Glutamatergic neuron (in vitro differentiated cells): ENCODE data around the gene CDH7. TPM values are rescaled to one million over a fixed set of nuclear protein-coding genes. Genes with fewer than 3 reads are reported as not detected.
A peak's percentile ranks its signal among the peaks of the same experiment; 100 is the strongest.

Source experiments
- DNase-seq: peaks from one replicate; pipeline ENCODE4 v3.0.0; 2022
- H3K27ac Mint-ChIP-seq: one replicate; pipeline ENCODE4 v1.8.0; 2020; ENCODE audit warnings: mild to moderate bottlenecking, mixed read lengths, inconsistent platforms; ENCODE audit not compliant: unreplicated experiment
- H3K27me3 Mint-ChIP-seq: one replicate; pipeline ENCODE4 v1.8.0; 2020; ENCODE audit warnings: mild to moderate bottlenecking, moderate library complexity, mixed read lengths, inconsistent platforms; ENCODE audit not compliant: unreplicated experiment
- H3K36me3 Mint-ChIP-seq: one replicate; pipeline ENCODE4 v1.8.0; 2020; ENCODE audit warnings: mild to moderate bottlenecking, mixed read lengths, inconsistent platforms; ENCODE audit not compliant: unreplicated experiment
- H3K4me1 Mint-ChIP-seq: one replicate; pipeline ENCODE4 v1.8.0; 2020; ENCODE audit warnings: mild to moderate bottlenecking, low read depth, mixed read lengths, inconsistent platforms; ENCODE audit not compliant: unreplicated experiment
- H3K4me3 Mint-ChIP-seq: one replicate; pipeline ENCODE4 v1.8.0; 2020; ENCODE audit warnings: mild to moderate bottlenecking, mixed read lengths, inconsistent platforms; ENCODE audit not compliant: unreplicated experiment
- H3K9me3 Mint-ChIP-seq: one replicate; pipeline ENCODE4 v1.8.0; 2020; ENCODE audit warnings: mild to moderate bottlenecking, moderate library complexity, mixed read lengths, inconsistent platforms; ENCODE audit not compliant: unreplicated experiment
- total RNA-seq: library from RNA; stranded (reverse); fragmentation: NEBNext Ultra II Directional; extraction: Animal tissue kit (Norgen Biotek cat#: 25700); gene quantifications from one replicate; pipeline ENCODE4 v1.2.1, GENCODE V29; 2021; ENCODE audit not compliant: unreplicated experiment
- TF ChIP-seq, protein P1 (sequence below): fragments of 200-600 bp; sonication (generic); IDR thresholded peaks from one replicate; pipeline ENCODE4 v1.5.0; 2021; ENCODE audit not compliant: partially characterized antibody, unreplicated experiment

The CDH7 gene
- total RNA-seq, 1 donor from 2014 or later: 1.6 TPM

DNA sequence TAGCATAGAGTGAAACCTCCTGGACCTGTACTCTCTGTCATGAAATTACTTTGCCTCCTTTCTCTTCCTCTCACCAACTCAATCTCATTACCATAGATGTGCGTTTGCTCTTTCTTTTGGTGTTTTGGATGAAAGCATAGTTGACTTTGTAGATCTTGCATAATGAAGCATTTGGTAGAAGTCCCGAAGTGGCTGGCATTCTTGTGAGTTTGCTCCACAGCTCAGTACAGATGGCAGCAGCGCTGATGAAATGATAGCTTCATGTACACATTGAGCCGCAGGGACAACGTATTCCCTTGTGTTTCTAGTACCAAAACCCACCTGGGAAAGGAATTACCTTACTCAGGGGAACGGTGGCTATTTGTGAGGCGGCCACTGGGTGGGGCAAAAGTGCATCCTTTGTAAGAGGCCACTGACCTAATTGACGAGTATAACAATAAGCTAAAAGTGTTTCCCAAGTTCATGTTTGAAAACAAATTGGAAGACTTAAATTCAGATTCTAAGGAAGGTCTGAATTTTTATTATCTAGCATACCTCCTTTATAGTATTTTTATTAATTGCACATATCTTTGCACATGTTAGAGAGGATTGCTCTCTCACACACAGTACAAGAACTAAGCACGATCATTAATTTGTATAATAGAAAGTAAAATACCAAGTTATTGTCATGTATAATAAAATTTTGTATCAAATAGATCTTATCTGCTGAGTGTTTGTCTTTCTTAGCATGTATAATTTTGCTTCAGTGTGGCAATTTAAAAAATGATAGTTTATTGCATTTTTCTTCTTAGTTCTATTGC is 25.4 kb upstream of the CDH7 start:
- Mint-ChIP-seq H3K9me3 (no peaks in the 10 kb centered on the region), H3K27ac (no peak overlapping the region), H3K4me1 (peaks cover 5% of the 10 kb centered on the region), H3K4me3 (no peak overlapping the region), H3K36me3 (no peaks in the 10 kb centered on the region), H3K27me3 (peaks cover 2% of the 10 kb centered on the region)
- peak; percentile 51 for DNase-seq
- TF ChIP-seq, protein P1, sequence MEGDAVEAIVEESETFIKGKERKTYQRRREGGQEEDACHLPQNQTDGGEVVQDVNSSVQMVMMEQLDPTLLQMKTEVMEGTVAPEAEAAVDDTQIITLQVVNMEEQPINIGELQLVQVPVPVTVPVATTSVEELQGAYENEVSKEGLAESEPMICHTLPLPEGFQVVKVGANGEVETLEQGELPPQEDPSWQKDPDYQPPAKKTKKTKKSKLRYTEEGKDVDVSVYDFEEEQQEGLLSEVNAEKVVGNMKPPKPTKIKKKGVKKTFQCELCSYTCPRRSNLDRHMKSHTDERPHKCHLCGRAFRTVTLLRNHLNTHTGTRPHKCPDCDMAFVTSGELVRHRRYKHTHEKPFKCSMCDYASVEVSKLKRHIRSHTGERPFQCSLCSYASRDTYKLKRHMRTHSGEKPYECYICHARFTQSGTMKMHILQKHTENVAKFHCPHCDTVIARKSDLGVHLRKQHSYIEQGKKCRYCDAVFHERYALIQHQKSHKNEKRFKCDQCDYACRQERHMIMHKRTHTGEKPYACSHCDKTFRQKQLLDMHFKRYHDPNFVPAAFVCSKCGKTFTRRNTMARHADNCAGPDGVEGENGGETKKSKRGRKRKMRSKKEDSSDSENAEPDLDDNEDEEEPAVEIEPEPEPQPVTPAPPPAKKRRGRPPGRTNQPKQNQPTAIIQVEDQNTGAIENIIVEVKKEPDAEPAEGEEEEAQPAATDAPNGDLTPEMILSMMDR: peak; percentile 59

DNA sequence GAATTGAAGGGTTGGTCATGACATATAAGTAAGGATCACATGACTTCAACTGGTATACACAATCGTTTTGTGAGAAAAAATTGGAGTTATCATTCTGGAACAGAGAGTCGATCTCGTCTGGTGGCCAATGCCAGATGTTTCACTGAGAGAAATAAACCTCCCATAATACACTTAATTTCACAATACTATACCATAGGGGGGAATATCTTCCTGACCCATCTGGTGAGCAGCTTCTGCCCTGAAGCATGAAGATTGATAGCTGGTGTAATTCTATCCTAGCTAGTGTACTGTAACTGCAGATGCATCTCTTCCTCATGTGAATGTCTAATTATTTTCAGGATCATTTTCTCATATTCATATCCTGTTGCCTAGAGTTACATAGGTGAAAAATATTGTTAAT is 15.7 kb upstream of the CDH7 start:
- DNase-seq: no peak
- H3K4me3 Mint-ChIP-seq: no peak overlapping the region
- H3K36me3 Mint-ChIP-seq: no peaks in the 10 kb centered on the region
- no peaks in the 10 kb centered on the region for H3K9me3 Mint-ChIP-seq
- H3K4me1 Mint-ChIP-seq: peaks cover 16% of the 10 kb centered on the region
- TF ChIP-seq, protein P1: no peak
- H3K27ac Mint-ChIP-seq: no peak overlapping the region
- H3K27me3 Mint-ChIP-seq: no peaks in the 10 kb centered on the region

DNA sequence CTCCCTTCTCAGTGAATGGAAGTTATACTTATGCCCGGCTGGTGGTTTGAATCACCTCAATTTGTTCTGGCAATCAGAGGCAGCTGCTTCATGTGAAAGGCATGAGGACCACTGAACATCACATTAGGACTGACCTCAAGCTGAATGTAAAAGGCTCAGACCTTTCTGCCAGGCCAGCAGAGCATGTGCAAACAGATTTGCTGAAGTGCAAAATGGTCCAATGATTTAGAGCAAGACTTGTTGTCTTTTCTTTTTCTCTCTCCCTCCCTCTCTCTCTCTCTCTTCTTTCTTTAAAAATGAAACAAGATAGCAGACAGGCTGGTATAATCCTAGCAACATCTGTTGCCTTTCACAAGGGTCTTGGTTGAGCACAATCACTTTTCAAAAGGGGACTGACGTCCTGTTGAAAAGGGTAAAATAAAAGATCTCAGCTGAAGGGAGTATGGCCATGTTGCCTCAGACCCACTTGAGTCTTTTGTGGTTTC is 13.3 kb upstream of the CDH7 start:
- H3K36me3 Mint-ChIP-seq: no peaks in the 10 kb centered on the region
- peak overlapping the region; percentile 28 for H3K4me3 Mint-ChIP-seq
- peak overlapping the region; percentile 93 for H3K27ac Mint-ChIP-seq
- H3K9me3 Mint-ChIP-seq: no peaks in the 10 kb centered on the region
- no peaks in the 10 kb centered on the region for H3K27me3 Mint-ChIP-seq
- TF ChIP-seq, protein P1: no peak
- no peak for DNase-seq
- peaks cover 11% of the 10 kb centered on the region for H3K4me1 Mint-ChIP-seq

DNA sequence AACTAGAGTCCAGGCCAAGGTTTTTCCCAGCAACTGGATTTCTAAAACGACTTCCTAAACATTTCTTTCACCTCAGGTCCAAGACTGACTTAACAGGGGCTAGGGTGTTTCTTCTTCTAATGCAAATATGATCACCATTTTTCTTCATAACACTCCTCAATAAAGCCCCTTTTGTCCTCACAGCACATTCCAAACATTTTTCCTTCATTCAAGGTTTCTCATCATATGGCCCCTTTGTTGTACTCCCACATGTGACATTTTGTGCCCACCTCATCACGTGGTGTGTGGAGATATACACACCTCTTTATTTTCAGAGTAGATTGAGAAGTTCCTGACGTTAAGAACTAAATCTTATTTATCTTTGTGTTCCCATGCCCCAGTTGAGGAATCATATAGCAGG is 3.9 kb upstream of the CDH7 start:
- no peak for DNase-seq
- H3K4me3 Mint-ChIP-seq: no peak overlapping the region
- H3K36me3 Mint-ChIP-seq: no peaks in the 10 kb centered on the region
- no peak overlapping the region for H3K27ac Mint-ChIP-seq
- H3K27me3 Mint-ChIP-seq: peaks cover 6% of the 10 kb centered on the region
- peaks cover 3% of the 10 kb centered on the region for H3K4me1 Mint-ChIP-seq
- TF ChIP-seq, protein P1: no peak
- peaks cover 8% of the 10 kb centered on the region for H3K9me3 Mint-ChIP-seq

DNA sequence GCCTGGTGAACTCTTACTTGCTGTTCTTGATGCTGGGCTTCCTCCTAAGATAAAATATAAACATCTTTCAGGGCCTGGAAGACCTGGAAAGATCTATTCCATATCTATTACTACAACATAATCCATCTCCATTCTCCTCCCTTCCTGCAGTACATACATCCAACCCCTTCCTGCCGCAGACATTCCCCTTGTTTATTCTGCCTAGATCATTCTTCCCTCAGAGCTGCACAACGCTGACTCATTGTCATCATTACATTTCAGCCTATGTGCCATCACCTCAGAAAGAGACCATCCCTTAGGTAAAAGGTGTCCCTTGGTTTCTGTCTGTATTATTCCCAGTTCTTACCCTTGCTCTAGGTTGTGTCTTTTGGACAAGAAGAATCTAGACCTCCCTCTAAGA is 2.5 kb upstream of the CDH7 start:
- peaks cover 6% of the 10 kb centered on the region for H3K27me3 Mint-ChIP-seq
- H3K4me1 Mint-ChIP-seq: peaks cover 5% of the 10 kb centered on the region
- H3K27ac Mint-ChIP-seq: no peak overlapping the region
- TF ChIP-seq, protein P1: no peak
- no peak overlapping the region for H3K4me3 Mint-ChIP-seq
- no peak for DNase-seq
- H3K9me3 Mint-ChIP-seq: peaks cover 8% of the 10 kb centered on the region
- H3K36me3 Mint-ChIP-seq: no peaks in the 10 kb centered on the region
